IPS-18a (cell line): ENCODE measurements around the gene CHEK1.

Experiments used
- H3K27ac ChIP-seq: one replicate; pipeline ENCODE4 v1.5.1; 2013; ENCODE audit warnings: low read length
- H3K27me3 ChIP-seq: one replicate; pipeline ENCODE4 v1.6.1; 2013; ENCODE audit warnings: mild to moderate bottlenecking, low read length; ENCODE audit not compliant: control insufficient read depth, insufficient read depth
- H3K36me3 ChIP-seq: one replicate; pipeline ENCODE4 v1.6.1; 2013; ENCODE audit warnings: low read depth, low read length; ENCODE audit not compliant: control insufficient read depth
- H3K4me1 ChIP-seq: one replicate; pipeline ENCODE4 v1.6.1; 2013; ENCODE audit warnings: low read depth, low read length; ENCODE audit not compliant: control insufficient read depth
- H3K4me3 ChIP-seq: one replicate; pipeline ENCODE4 v1.5.1; 2013; ENCODE audit warnings: low read length
- H3K9ac ChIP-seq: one replicate; pipeline ENCODE4 v1.6.1; 2013; ENCODE audit warnings: mild to moderate bottlenecking, low read length, moderate library complexity
- H3K9me3 ChIP-seq: one replicate; pipeline ENCODE4 v1.6.1; 2013; ENCODE audit warnings: low read depth, low read length; ENCODE audit not compliant: control insufficient read depth

Gene CHEK1

DNA sequence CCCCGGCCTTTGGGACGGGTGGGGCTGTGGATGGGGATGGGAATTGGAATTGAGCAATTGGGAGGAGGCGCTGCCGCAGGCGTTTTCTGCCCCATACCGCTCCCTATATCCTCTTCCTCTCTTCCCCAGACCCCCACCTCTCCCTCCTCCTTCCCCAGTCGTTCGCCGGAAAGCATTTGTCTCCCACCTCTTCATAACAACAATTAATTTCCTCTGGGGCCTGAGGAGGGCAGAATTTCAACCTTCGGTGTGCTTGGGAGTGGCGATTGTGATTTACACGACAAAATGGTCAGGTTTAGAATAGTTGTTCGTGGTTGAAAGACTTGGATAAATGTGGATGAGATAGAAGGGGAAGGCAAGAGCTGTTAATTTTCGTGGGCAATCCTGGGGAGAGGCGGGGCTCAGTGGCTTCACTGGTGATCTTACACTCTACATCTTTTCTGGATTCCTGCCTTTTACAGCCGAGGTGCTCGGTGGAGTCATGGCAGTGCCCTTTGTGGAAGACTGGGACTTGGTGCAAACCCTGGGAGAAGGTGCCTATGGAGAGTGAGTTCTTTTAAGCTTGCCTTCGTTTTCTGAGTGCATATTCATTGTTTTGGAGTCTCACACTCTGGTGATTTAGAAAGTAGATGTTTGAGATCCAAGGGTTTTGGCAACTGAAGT, 1.5 kb downstream of the CHEK1 start:
- no peaks in the 10 kb centered on the region for H3K27me3 ChIP-seq
- no peaks in the 10 kb centered on the region for H3K9me3 ChIP-seq
- H3K4me3 ChIP-seq = peak overlapping the region; percentile 83
- peaks cover 5% of the 10 kb centered on the region for H3K4me1 ChIP-seq
- H3K36me3 ChIP-seq = peaks cover 40% of the 10 kb centered on the region
- H3K9ac ChIP-seq = peak overlapping the region; percentile 98
- H3K27ac ChIP-seq = peak overlapping the region; percentile 91

GRCh38 chr11:125627236-125627910, 2.4 kb downstream of the CHEK1 start:
- peak overlapping the region; percentile 98 for H3K9ac ChIP-seq
- H3K4me3 ChIP-seq = peak overlapping the region; percentile 83
- peaks cover 42% of the 10 kb centered on the region for H3K36me3 ChIP-seq
- H3K27ac ChIP-seq = no peak overlapping the region
- H3K27me3 ChIP-seq = no peaks in the 10 kb centered on the region
- H3K4me1 ChIP-seq = peaks cover 5% of the 10 kb centered on the region
- H3K9me3 ChIP-seq = no peaks in the 10 kb centered on the region

DNA sequence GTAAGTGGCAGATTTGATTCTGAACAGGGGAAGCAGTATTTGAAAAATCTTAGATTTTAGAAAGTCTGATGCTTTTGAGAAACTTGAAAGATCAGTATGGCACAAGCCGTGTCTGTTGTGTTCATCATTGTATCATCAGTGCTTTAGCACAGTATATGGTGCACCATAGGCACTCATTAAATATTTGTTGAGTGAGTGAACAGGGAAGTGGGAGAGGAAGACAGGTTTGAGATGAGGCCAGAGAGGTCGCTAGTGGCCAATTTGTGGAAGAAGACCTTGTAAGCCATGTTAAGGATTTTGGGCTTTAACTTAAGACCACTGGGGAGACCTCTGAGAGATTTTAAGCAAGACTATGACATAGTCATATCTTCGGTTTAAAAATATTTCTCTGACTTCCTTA, 12.9 kb downstream of the CHEK1 start:
- Histone ChIP-seq H3K4me1 (no peaks in the 10 kb centered on the region), H3K27ac (no peak overlapping the region), H3K4me3 (no peak overlapping the region), H3K9me3 (no peaks in the 10 kb centered on the region), H3K9ac (no peak overlapping the region), H3K36me3 (peaks cover 95% of the 10 kb centered on the region), H3K27me3 (no peaks in the 10 kb centered on the region)

GRCh38 chr11:125638315-125638714, 13.4 kb downstream of the CHEK1 start:
- peaks cover 91% of the 10 kb centered on the region for H3K36me3 ChIP-seq
- no peak overlapping the region for H3K9ac ChIP-seq
- H3K4me1 ChIP-seq = no peaks in the 10 kb centered on the region
- H3K27me3 ChIP-seq = no peaks in the 10 kb centered on the region
- H3K4me3 ChIP-seq = no peak overlapping the region
- H3K27ac ChIP-seq = no peak overlapping the region
- no peaks in the 10 kb centered on the region for H3K9me3 ChIP-seq

GRCh38 chr11:125645871-125646270, 20.9 kb downstream of the CHEK1 start:
- peaks cover 84% of the 10 kb centered on the region for H3K36me3 ChIP-seq
- no peak overlapping the region for H3K27ac ChIP-seq
- H3K9ac ChIP-seq = no peak overlapping the region
- H3K27me3 ChIP-seq = no peaks in the 10 kb centered on the region
- no peak overlapping the region for H3K4me3 ChIP-seq
- no peaks in the 10 kb centered on the region for H3K9me3 ChIP-seq
- H3K4me1 ChIP-seq = no peaks in the 10 kb centered on the region

- no peak overlapping the region for H3K4me3 ChIP-seq
- H3K27ac ChIP-seq = no peak overlapping the region
- H3K9me3 ChIP-seq = no peaks in the 10 kb centered on the region
- H3K27me3 ChIP-seq = no peaks in the 10 kb centered on the region
- H3K36me3 ChIP-seq = peaks cover 79% of the 10 kb centered on the region
- no peaks in the 10 kb centered on the region for H3K4me1 ChIP-seq
- no peak overlapping the region for H3K9ac ChIP-seq
Measured at GRCh38 chr11:125649465-125650166, 24.7 kb downstream of the CHEK1 start.

DNA sequence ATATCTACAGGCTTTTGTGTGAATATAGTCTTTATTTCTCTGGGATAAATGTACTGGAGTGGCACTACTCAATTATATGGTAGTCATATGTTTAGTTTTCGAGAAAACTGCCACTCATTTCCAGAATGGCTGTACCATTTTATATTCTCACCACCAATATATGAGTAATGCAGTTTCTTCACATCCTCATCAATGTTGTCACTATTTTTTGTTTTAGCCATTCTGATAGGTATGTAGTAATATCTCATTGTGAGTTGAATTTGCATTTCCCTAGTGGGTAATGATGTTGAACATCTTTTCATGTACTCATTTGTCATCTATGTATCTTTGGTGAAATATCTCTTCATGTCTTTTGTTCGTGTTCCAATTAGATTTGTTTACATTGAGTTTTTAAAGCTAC, 37.7 kb downstream of the CHEK1 start:
- Histone ChIP-seq H3K27ac (no peak overlapping the region), H3K4me3 (no peak overlapping the region), H3K36me3 (peaks cover 40% of the 10 kb centered on the region), H3K9me3 (peaks cover 4% of the 10 kb centered on the region), H3K27me3 (no peaks in the 10 kb centered on the region), H3K4me1 (no peaks in the 10 kb centered on the region), H3K9ac (no peak overlapping the region)

- Histone ChIP-seq H3K27ac (no peak overlapping the region), H3K27me3 (no peaks in the 10 kb centered on the region), H3K9ac (no peak overlapping the region), H3K9me3 (peaks cover 4% of the 10 kb centered on the region), H3K36me3 (peaks cover 31% of the 10 kb centered on the region), H3K4me3 (no peak overlapping the region), H3K4me1 (no peaks in the 10 kb centered on the region)
Measured at GRCh38 chr11:125663910-125664309, 38.9 kb downstream of the CHEK1 start.

DNA sequence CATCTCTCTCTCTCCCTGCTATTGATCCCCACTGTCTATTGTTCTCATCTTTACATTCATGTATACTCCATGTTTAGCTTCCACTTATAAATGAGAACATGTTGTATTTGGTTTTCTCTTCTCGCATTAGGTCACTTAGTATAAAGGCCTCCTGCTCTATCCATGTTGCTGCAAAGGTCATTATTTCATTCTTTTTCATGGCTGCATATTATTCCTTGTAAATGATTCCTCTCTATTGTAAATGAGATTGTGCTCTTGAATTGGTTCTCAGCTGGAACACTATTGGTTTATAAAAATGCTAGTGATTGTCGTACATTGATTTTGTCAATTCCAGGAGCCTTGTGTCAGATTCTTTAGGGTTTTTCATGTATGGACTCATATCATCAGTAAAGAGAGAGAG, 42.2 kb downstream of the CHEK1 start:
- Histone ChIP-seq H3K36me3 (peaks cover 26% of the 10 kb centered on the region), H3K27me3 (no peaks in the 10 kb centered on the region), H3K9me3 (peaks cover 4% of the 10 kb centered on the region), H3K4me1 (no peaks in the 10 kb centered on the region), H3K4me3 (no peak overlapping the region), H3K9ac (no peak overlapping the region), H3K27ac (no peak overlapping the region)

DNA sequence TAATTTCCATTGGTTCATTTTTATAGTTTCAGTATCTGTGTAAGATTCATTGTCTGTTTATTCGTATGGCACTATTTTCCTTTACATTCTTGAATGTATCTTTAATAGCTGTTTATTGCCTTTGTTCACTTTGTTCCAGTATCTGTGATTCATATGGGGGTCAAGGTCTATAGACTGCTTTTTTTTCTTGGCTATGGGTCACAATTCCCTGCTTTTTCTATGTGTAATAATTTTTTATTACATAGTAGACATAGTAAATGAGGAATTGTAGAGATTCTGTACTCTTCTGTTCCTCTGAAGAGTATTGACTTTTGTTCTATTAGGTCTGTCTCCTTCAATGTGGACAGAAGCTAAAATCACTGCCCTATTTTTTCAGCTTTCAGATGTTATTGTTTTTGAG, 45.2 kb downstream of the CHEK1 start:
- Histone ChIP-seq H3K27me3 (no peaks in the 10 kb centered on the region), H3K9ac (no peak overlapping the region), H3K9me3 (peaks cover 4% of the 10 kb centered on the region), H3K36me3 (peaks cover 26% of the 10 kb centered on the region), H3K4me1 (no peaks in the 10 kb centered on the region), H3K4me3 (no peak overlapping the region), H3K27ac (no peak overlapping the region)

DNA sequence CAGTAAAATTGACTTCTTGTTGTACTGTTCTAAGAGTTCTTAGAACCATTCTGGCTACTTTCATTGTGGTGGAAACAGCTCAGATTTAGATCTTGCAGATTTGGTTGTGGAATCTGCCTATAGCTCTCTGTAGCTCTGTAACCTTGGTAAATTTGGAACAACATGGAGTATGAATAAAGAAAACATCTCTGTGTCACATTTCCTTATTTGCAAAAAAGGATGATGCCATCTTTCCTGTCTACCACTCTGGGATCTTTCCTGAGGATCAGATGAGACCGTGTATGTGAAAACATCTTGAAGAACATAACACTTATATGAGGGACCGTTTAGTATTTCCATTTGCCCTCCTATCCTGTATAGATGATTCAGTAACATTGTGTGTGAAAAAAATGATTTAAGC, 46.6 kb downstream of the CHEK1 start:
- Histone ChIP-seq H3K4me1 (no peaks in the 10 kb centered on the region), H3K27ac (no peak overlapping the region), H3K27me3 (no peaks in the 10 kb centered on the region), H3K9me3 (peaks cover 4% of the 10 kb centered on the region), H3K9ac (no peak overlapping the region), H3K4me3 (no peak overlapping the region), H3K36me3 (peaks cover 28% of the 10 kb centered on the region)
